A673 (cell line): ENCODE results near the gene MXRA7.

Source experiments
- EZH2 ChIP-seq: fragments of 200-600 bp; sonication (generic); IDR thresholded peaks from 2 replicates; pipeline ENCODE4 v1.6.1; 2017; ENCODE audit warnings: borderline replicate concordance, low read depth, mild to moderate bottlenecking, mixed read lengths, antibody characterized with exemption, low read length; ENCODE audit not compliant: poor library complexity, severe bottlenecking
- TF ChIP-seq, protein P1 (sequence below): fragments of 300-800, 200-600 bp; sonication (generic); conservative IDR thresholded peaks from 2 replicates; pipeline ENCODE4 v1.5.1; 2017; ENCODE audit warnings: low read depth, mild to moderate bottlenecking, antibody characterized with exemption, low read length, moderate library complexity, mixed read lengths

DNA sequence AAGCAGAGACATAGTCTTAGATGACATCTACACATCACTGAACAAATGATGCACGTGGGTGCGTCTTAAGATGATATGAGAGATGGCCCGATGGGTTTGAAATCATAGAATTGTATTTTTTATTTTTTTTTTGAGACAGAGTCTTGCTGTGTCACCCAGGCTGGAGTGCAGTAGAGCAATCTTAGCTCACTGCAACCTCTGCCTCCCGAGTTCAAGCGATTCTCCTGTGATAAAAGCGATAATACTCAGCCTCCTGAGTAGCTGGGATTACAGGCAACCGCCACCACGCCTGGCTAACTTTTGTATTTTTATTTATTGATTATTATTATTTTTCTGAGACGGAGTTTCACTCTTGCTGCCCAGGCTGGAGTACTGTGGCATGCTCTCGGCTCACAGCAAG, 72.5 kb downstream of the MXRA7 start:
- TF ChIP-seq, protein P1, sequence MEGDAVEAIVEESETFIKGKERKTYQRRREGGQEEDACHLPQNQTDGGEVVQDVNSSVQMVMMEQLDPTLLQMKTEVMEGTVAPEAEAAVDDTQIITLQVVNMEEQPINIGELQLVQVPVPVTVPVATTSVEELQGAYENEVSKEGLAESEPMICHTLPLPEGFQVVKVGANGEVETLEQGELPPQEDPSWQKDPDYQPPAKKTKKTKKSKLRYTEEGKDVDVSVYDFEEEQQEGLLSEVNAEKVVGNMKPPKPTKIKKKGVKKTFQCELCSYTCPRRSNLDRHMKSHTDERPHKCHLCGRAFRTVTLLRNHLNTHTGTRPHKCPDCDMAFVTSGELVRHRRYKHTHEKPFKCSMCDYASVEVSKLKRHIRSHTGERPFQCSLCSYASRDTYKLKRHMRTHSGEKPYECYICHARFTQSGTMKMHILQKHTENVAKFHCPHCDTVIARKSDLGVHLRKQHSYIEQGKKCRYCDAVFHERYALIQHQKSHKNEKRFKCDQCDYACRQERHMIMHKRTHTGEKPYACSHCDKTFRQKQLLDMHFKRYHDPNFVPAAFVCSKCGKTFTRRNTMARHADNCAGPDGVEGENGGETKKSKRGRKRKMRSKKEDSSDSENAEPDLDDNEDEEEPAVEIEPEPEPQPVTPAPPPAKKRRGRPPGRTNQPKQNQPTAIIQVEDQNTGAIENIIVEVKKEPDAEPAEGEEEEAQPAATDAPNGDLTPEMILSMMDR = no peak
- no peak for TF ChIP-seq EZH2
